Measurements from ENCODE around the gene CFAP97. TPM values are rescaled to one million over a fixed set of nuclear protein-coding genes. Genes with fewer than 3 reads are reported as not detected.

The CFAP97 gene
- total RNA-seq, 1 donor from 2014 or later: 78.6 TPM

GRCh38 chr4:185217408-185217975 is 13.7 kb upstream of the CFAP97 start:
- no peak overlapping the region for H3K4me3 Mint-ChIP-seq
- peaks cover 54% of the 10 kb centered on the region for H3K79me2 ChIP-seq (ENCODE audit: low read depth)
- no peak overlapping the region for H3K4me2 ChIP-seq
- no peaks in the 10 kb centered on the region for H3K4me1 ChIP-seq
- no peak overlapping the region for H3K27ac ChIP-seq
- H3K4me1 Mint-ChIP-seq: peaks cover 11% of the 10 kb centered on the region
- H3F3A ChIP-seq (ENCODE audit: low read depth): no peaks in the 10 kb centered on the region
- no peak for DNase-seq (ENCODE audit: low spot score)
- H3K27me3 ChIP-seq: no peaks in the 10 kb centered on the region
- peaks cover 4% of the 10 kb centered on the region for H3K27me3 Mint-ChIP-seq (ENCODE audit: insufficient read depth, low read depth)
- H3K4me3 ChIP-seq: no peak overlapping the region
- no peak overlapping the region for H3K27ac Mint-ChIP-seq
- H3K9me3 ChIP-seq (ENCODE audit: low read depth): no peaks in the 10 kb centered on the region
- no peak overlapping the region for H2AFZ ChIP-seq (replicated peaks)
- H4K20me1 ChIP-seq (ENCODE audit: low read depth): peaks cover 16% of the 10 kb centered on the region
- peaks cover 13% of the 10 kb centered on the region for H3K36me3 Mint-ChIP-seq
- no peak for TF ChIP-seq EZH2 (IDR thresholded peaks at IDR 0.05)
- TF ChIP-seq EZH2phosphoT487 (IDR thresholded peaks at IDR 0.05): no peak
- TF ChIP-seq, protein P1, sequence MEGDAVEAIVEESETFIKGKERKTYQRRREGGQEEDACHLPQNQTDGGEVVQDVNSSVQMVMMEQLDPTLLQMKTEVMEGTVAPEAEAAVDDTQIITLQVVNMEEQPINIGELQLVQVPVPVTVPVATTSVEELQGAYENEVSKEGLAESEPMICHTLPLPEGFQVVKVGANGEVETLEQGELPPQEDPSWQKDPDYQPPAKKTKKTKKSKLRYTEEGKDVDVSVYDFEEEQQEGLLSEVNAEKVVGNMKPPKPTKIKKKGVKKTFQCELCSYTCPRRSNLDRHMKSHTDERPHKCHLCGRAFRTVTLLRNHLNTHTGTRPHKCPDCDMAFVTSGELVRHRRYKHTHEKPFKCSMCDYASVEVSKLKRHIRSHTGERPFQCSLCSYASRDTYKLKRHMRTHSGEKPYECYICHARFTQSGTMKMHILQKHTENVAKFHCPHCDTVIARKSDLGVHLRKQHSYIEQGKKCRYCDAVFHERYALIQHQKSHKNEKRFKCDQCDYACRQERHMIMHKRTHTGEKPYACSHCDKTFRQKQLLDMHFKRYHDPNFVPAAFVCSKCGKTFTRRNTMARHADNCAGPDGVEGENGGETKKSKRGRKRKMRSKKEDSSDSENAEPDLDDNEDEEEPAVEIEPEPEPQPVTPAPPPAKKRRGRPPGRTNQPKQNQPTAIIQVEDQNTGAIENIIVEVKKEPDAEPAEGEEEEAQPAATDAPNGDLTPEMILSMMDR (IDR thresholded peaks at IDR 0.05): no peak
- no peaks in the 10 kb centered on the region for H3K36me3 ChIP-seq
- no peak overlapping the region for H3K9ac ChIP-seq
- H3K9me3 Mint-ChIP-seq: peaks cover 5% of the 10 kb centered on the region

GRCh38 chr4:185215261-185215660 is 11.5 kb upstream of the CFAP97 start:
- Histone ChIP-seq H4K20me1 (ENCODE audit: low read depth) (peaks cover 25% of the 10 kb centered on the region), H3K27ac (no peak overlapping the region), H3K4me1 (peaks cover 8% of the 10 kb centered on the region), H3K27me3 (no peaks in the 10 kb centered on the region), H2AFZ (replicated peaks) (no peak overlapping the region), H3K9me3 (ENCODE audit: low read depth) (no peaks in the 10 kb centered on the region), H3K36me3 (no peaks in the 10 kb centered on the region), H3K9ac (no peak overlapping the region), H3K4me2 (no peak overlapping the region), H3K79me2 (ENCODE audit: low read depth) (peaks cover 63% of the 10 kb centered on the region), H3K4me3 (no peak overlapping the region), H3F3A (ENCODE audit: low read depth) (peaks cover 4% of the 10 kb centered on the region)
- H3K9me3 Mint-ChIP-seq: no peaks in the 10 kb centered on the region
- no peak overlapping the region for H3K4me3 Mint-ChIP-seq
- H3K4me1 Mint-ChIP-seq: peaks cover 23% of the 10 kb centered on the region
- peaks cover 8% of the 10 kb centered on the region for H3K36me3 Mint-ChIP-seq
- H3K27me3 Mint-ChIP-seq (ENCODE audit: insufficient read depth, low read depth): peaks cover 2% of the 10 kb centered on the region
- H3K27ac Mint-ChIP-seq: no peak overlapping the region
- no peak for DNase-seq (ENCODE audit: low spot score)
- no peak for TF ChIP-seq EZH2 (IDR thresholded peaks at IDR 0.05)
- no peak for TF ChIP-seq EZH2phosphoT487 (IDR thresholded peaks at IDR 0.05)
- TF ChIP-seq, protein P1 (IDR thresholded peaks at IDR 0.05): no peak

DNA sequence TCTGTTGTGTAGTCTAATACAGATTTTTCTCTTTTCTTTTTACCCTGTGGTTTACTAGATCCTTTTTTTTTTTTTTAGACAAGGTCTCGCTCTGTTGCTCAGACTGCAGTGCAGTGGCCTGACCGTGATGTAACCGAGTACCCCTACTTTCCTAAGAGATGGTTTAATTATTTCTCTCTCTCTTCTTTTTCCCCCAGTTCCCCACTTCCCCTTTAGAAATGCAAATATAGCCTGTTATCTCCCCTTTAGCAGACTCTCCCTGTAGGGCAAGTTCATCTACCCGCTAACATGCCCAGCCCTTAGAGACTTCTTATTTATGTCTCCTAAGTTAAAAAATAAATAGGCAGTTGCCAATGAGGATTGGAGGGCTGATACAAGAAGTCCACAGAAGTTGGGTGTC is 10.1 kb upstream of the CFAP97 start:
- H4K20me1 ChIP-seq (ENCODE audit: low read depth): peaks cover 22% of the 10 kb centered on the region
- Mint-ChIP-seq H3K27me3 (ENCODE audit: insufficient read depth, low read depth) (peaks cover 2% of the 10 kb centered on the region), H3K4me3 (no peak overlapping the region), H3K27ac (no peak overlapping the region), H3K36me3 (peaks cover 4% of the 10 kb centered on the region), H3K4me1 (peaks cover 26% of the 10 kb centered on the region), H3K9me3 (no peaks in the 10 kb centered on the region)
- H3F3A ChIP-seq (ENCODE audit: low read depth): peaks cover 10% of the 10 kb centered on the region
- H3K4me2 ChIP-seq: no peak overlapping the region
- peaks cover 11% of the 10 kb centered on the region for H3K4me1 ChIP-seq
- H3K79me2 ChIP-seq (ENCODE audit: low read depth): peaks cover 58% of the 10 kb centered on the region
- H3K9me3 ChIP-seq (ENCODE audit: low read depth): no peaks in the 10 kb centered on the region
- H3K4me3 ChIP-seq: no peak overlapping the region
- DNase-seq (ENCODE audit: low spot score): no peak
- H3K27ac ChIP-seq: no peak overlapping the region
- peaks cover under 1% of the 10 kb centered on the region for H3K27me3 ChIP-seq
- H2AFZ ChIP-seq (replicated peaks): no peak overlapping the region
- no peak for TF ChIP-seq EZH2phosphoT487 (IDR thresholded peaks at IDR 0.05)
- no peak for TF ChIP-seq EZH2 (IDR thresholded peaks at IDR 0.05)
- TF ChIP-seq, protein P1 (IDR thresholded peaks at IDR 0.05): no peak
- no peak overlapping the region for H3K9ac ChIP-seq
- H3K36me3 ChIP-seq: no peaks in the 10 kb centered on the region

All from neural progenitor cell (in vitro differentiated cells).